Loucy (cell line): ENCODE measurements around the gene CSF1R.

ENCODE experiments used
- H2AFZ ChIP-seq: fragments of 200-600 bp; sonication (generic); 2 replicates; pipeline ENCODE4 v1.6.0; 2016; ENCODE audit warnings: antibody characterized with exemption, mild to moderate bottlenecking, low read length, moderate library complexity
- H3F3A ChIP-seq: fragments of 200-600 bp; 2 replicates; pipeline ENCODE4 v1.6.0; 2016; ENCODE audit warnings: antibody characterized with exemption, low read depth, mild to moderate bottlenecking
- H3K27me3 ChIP-seq: fragments of 200-600 bp; sonication (generic); 2 replicates; pipeline ENCODE4 v1.6.1; 2014; ENCODE audit warnings: low read length, mild to moderate bottlenecking; ENCODE audit not compliant: insufficient read depth, poor library complexity, severe bottlenecking
- H3K36me3 ChIP-seq: fragments of 200-600 bp; sonication (generic); 2 replicates; pipeline ENCODE4 v1.6.1; 2016; ENCODE audit warnings: low read length; ENCODE audit not compliant: insufficient read depth
- H3K4me1 ChIP-seq: fragments of 200-600 bp; sonication (generic); 2 replicates; pipeline ENCODE4 v1.5.1; 2014; ENCODE audit warnings: low read length, mild to moderate bottlenecking; ENCODE audit not compliant: insufficient read depth, poor library complexity, severe bottlenecking
- H3K4me2 ChIP-seq: fragments of 200-600 bp; sonication (generic); 2 replicates; pipeline ENCODE4 v1.6.0; 2014; ENCODE audit warnings: antibody characterized with exemption, low read length, low read depth, mild to moderate bottlenecking; ENCODE audit not compliant: poor library complexity, severe bottlenecking
- H3K4me3 ChIP-seq: fragments of 200-600 bp; sonication (generic); 2 replicates; pipeline ENCODE4 v1.5.1; 2014; ENCODE audit warnings: low read length, mild to moderate bottlenecking, mixed read lengths; ENCODE audit not compliant: poor library complexity, severe bottlenecking
- H3K79me2 ChIP-seq: fragments of 200-600 bp; sonication (generic); 2 replicates; pipeline ENCODE4 v1.6.1; 2014; ENCODE audit warnings: low read length; ENCODE audit not compliant: insufficient read depth
- H3K9ac ChIP-seq: fragments of 200-600 bp; sonication (generic); 2 replicates; pipeline ENCODE4 v1.6.0; 2014; ENCODE audit warnings: mild to moderate bottlenecking, low read depth, low read length, moderate library complexity; ENCODE audit not compliant: poor library complexity, severe bottlenecking
- H3K9me2 ChIP-seq: fragments of 200-600 bp; sonication (generic); replicated peaks from 2 replicates; pipeline ENCODE4 v1.6.1; 2016; ENCODE audit warnings: low read depth, low read length, mixed read lengths
- H3K9me3 ChIP-seq: fragments of 200-600 bp; sonication (generic); 2 replicates; pipeline ENCODE4 v1.6.1; 2014; ENCODE audit warnings: mild to moderate bottlenecking, antibody characterized with exemption, low read length, low read depth; ENCODE audit not compliant: insufficient read depth
- H4K20me1 ChIP-seq: fragments of 200-600 bp; sonication (generic); 2 replicates; pipeline ENCODE4 v1.6.0; 2014; ENCODE audit warnings: antibody characterized with exemption, low read length, mild to moderate bottlenecking; ENCODE audit not compliant: insufficient read depth, poor library complexity, severe bottlenecking
- CTCF ChIP-seq: fragments of 200-600 bp; sonication (generic); conservative IDR thresholded peaks from 2 replicates; pipeline ENCODE4 v1.5.1; 2014; ENCODE audit warnings: mild to moderate bottlenecking, antibody characterized with exemption, low read length
- EZH2phosphoT487 ChIP-seq: fragments of 200-600 bp; IDR thresholded peaks from 2 replicates; pipeline ENCODE4 v1.6.1; 2018; ENCODE audit warnings: antibody characterized with exemption, mild to moderate bottlenecking, moderate library complexity, borderline replicate concordance

CSF1R gene

GRCh38 chr5:150023136-150023535 is 63.2 kb downstream of the CSF1R start:
- Histone ChIP-seq H3K36me3 (peaks cover 92% of the 10 kb centered on the region), H3K4me1 (no peaks in the 10 kb centered on the region), H3K9ac (no peak overlapping the region), H3K4me2 (no peak overlapping the region), H3K79me2 (no peaks in the 10 kb centered on the region), H3K9me2 (no peaks in the 10 kb centered on the region), H3K4me3 (no peak overlapping the region), H2AFZ (no peak overlapping the region), H4K20me1 (no peaks in the 10 kb centered on the region), H3K27me3 (no peaks in the 10 kb centered on the region), H3F3A (no peaks in the 10 kb centered on the region), H3K9me3 (no peaks in the 10 kb centered on the region)
- TF ChIP-seq EZH2phosphoT487 (no peak), CTCF (no peak)

- Histone ChIP-seq H2AFZ (no peak overlapping the region), H3F3A (no peaks in the 10 kb centered on the region), H3K4me3 (no peak overlapping the region), H3K4me1 (no peaks in the 10 kb centered on the region), H3K9me2 (no peaks in the 10 kb centered on the region), H3K79me2 (no peaks in the 10 kb centered on the region), H4K20me1 (no peaks in the 10 kb centered on the region), H3K9me3 (no peaks in the 10 kb centered on the region), H3K9ac (no peak overlapping the region), H3K4me2 (no peak overlapping the region), H3K36me3 (peaks cover 92% of the 10 kb centered on the region), H3K27me3 (no peaks in the 10 kb centered on the region)
- TF ChIP-seq EZH2phosphoT487 (no peak), CTCF (no peak)
Measured at GRCh38 chr5:150022681-150023080, 63.7 kb downstream of the CSF1R start.

- no peak overlapping the region for H2AFZ ChIP-seq
- H3F3A ChIP-seq: no peaks in the 10 kb centered on the region
- H3K9me2 ChIP-seq: no peaks in the 10 kb centered on the region
- no peaks in the 10 kb centered on the region for H4K20me1 ChIP-seq
- H3K36me3 ChIP-seq: peaks cover 92% of the 10 kb centered on the region
- TF ChIP-seq CTCF: no peak
- TF ChIP-seq EZH2phosphoT487: no peak
- no peaks in the 10 kb centered on the region for H3K4me1 ChIP-seq
- no peaks in the 10 kb centered on the region for H3K9me3 ChIP-seq
- H3K4me2 ChIP-seq: no peak overlapping the region
- no peak overlapping the region for H3K9ac ChIP-seq
- no peak overlapping the region for H3K4me3 ChIP-seq
- H3K27me3 ChIP-seq: no peaks in the 10 kb centered on the region
- H3K79me2 ChIP-seq: no peaks in the 10 kb centered on the region
Measured at GRCh38 chr5:150022158-150022531, 64.2 kb downstream of the CSF1R start.
